HG03571 (cell line): ENCODE measurements around the gene ZNF543.
A peak's percentile ranks its signal among the peaks of the same experiment; 100 is the strongest.
"Not testable (repeated sequence)": the region's sequence is repeated elsewhere in the genome, so short reads cannot be mapped to it uniquely, and the experiment has no call there.

Experiments used
- ATAC-seq: cut with Tn5 transposase; IDR thresholded peaks from one replicate; pipeline ENCODE4 v1.9.1; 2021; ENCODE audit not compliant: unreplicated experiment

The ZNF543 gene

GRCh38 chr19:57320180-57321084, at the start of gene ZNF543:
TSS of gene ZNF543 (plus strand) at chr19:57320472. CDS start at chr19:57320854, 382 bp downstream.
- peak; percentile 96 for ATAC-seq

GRCh38 chr19:57271280-57271679, 49.0 kb upstream of the ZNF543 start:
- ATAC-seq, result no peak

DNA sequence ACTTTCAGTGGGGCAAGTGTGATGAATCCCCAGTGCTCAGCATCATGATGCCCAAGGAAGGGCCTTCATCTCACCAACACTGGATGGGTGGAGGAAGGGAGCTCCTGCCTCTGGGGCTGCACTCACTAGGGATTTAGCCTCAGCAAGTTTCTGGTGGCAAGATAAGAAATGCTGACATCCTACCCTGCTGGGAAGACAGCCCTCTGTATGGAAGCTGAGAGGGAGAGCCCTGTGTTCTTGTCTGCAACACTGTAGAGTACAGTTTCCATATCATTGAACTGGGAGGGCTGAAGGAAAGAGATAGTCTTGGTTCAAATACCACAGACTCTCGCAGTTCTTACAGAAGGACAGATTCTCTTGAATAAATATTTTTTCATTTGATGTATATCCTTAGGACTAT, 47.3 kb upstream of the ZNF543 start:
- ATAC-seq, result no peak

DNA sequence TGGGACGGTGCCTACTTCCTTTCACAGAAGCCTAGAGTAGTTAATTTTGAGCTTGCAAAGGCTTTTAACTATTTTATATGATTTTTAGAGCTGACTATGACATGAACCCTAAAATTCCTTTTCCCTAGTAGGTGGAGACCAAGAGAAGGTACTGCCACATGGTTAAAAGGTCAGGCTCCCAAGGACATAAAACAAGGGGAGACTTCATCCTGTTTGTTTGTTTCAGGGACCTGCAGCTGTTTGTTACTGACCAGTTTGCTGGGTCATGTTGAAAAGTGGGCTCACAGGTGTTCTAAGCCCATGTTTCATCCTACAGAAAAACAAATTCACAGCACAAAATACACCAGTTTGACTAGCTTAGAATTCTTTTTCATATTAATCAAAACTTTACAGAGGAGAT, 43.8 kb upstream of the ZNF543 start:
- no peak for ATAC-seq

DNA sequence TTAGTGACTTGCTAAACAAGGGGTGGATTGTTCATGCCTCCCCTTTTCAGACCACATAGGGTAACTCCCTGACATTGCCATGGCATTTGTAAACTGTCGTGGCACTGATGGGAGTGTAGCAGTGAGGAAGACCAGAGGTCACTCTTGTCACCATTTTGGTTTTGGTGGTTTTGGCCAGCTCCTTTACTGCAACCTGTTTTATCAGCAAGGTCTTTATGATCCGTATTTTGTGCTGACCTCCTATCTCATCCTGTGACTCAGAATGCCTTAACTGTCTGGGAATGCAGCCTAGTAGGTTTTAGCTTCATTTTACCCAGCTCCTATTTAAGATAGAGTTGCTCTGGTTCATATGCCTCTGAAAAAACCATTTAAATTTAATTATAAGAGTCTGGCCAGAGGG, 41.8 kb upstream of the ZNF543 start:
- ATAC-seq, result not testable (repeated sequence)

GRCh38 chr19:57279418-57280164, 40.7 kb upstream of the ZNF543 start:
- ATAC-seq, result peak; percentile 63

GRCh38 chr19:57280165-57280961, 39.9 kb upstream of the ZNF543 start, which contains the start of gene ZNF460:
TSS of gene ZNF460 (plus strand) at chr19:57280485. CDS start at chr19:57280807, 322 bp downstream.
- ATAC-seq, result peak; percentile 75

GRCh38 chr19:57280962-57281400, 39.3 kb upstream of the ZNF543 start:
- ATAC-seq, result no peak

- no peak for ATAC-seq
These were observed 38.1 kb upstream of the ZNF543 start for GRCh38 chr19:57282011-57282643.

DNA sequence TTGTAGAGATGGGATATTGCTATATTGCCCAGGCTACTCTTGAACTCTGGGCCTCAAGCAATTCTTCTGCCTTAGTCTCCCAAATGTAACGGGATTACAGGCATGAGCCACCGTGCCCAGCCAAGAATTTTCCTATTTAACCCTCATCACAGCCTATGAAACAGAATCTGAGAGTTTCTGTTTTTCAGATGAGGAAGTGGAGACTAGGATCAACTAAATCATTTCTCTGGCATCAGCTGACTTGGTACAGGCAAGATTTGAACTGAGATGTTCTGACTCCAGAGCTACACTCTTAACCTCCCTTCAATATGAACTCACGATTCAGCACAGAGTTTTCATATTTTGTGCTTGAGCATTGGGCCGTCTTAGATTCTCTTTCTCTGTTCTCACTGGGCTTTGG, 31.9 kb upstream of the ZNF543 start:
- ATAC-seq, result no peak

GRCh38 chr19:57290970-57291369, 29.3 kb upstream of the ZNF543 start:
- ATAC-seq, result no peak

- no peak for ATAC-seq
These were observed 27.7 kb upstream of the ZNF543 start for GRCh38 chr19:57292547-57292946.

- ATAC-seq, result no peak
These were observed 26.6 kb upstream of the ZNF543 start for GRCh38 chr19:57293719-57294118.

- ATAC-seq, result no peak
These were observed 18.2 kb upstream of the ZNF543 start for GRCh38 chr19:57302020-57302465.

GRCh38 chr19:57302727-57303401, 17.4 kb upstream of the ZNF543 start:
- no peak for ATAC-seq

DNA sequence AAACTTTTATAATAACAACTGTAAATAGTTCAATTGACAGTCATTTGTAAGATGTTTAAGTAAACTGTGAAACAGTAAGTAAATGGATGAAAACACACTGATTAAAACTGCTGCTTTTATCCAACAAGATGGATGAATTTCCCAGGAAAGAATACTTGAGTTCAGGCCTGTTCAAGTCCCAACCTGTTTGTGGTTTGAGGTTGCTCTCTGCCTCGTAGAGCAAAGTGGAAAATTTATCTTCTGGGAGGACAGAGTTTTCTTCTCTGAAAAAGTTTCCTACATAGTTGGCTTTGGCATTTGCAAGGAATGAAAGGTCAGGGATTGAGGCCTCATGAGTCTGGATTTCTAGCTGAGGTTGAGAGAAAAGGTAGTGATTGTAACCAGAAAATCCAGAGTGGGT, 15.2 kb upstream of the ZNF543 start:
- ATAC-seq, result no peak

DNA sequence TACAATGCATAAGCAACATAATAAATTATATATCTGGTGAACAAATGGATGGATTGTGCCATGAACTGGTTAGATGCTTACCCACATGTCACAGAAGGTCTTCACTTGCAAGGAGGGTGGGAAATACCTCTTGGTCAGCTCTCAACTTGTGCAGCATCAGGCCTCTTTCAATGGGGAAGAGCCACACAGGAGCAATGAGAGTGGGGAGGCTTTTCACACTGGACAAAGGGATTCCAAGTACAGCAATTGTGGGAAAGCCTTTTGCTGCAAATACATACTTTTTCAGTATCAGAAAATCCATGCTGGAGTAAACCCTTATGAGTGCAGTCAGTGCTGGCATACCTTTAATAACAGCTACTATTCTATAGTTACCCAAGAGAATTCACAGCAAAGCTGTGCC, 11.8 kb upstream of the ZNF543 start:
- no peak for ATAC-seq

DNA sequence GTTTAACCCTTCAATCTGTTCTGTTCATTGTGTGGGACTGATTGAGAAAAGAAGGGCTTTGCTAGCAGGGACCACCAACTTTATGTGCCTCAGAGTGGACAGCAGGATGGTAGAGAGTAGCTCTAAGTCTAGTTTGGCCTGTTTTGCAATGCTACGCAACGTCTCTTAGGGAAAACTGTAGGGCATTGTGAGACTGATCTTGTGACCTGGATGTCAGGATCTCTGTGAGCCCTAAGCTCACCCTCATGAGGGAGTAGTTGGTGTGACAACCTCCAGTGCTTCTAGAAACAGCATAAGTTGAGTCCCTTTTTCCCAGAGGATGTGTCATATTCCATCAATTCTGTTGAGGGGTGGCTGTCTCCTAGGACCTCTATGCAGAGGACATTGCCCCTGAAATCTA, 9.5 kb upstream of the ZNF543 start:
- no peak for ATAC-seq

DNA sequence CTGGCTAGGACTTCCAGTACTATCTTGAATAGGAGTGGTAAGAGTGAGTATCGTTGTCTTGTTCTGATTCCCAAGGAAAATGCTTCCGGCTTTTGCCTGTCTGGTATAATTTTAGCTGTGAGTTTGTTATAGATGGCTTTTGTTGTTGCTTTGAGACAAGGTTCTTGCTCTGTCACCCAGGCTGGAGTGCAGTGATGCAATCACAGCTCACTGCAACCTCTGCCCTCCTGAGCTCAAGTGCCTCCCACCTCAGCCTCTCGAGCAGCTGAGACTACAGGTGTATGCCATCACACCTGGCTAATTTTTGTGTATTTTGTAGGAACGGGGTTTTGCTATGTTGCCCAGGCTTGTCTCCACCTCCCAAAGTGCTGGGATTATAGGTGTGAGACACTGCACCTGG, 6.1 kb upstream of the ZNF543 start:
- ATAC-seq, result no peak

- ATAC-seq, result no peak
These were observed 2.8 kb upstream of the ZNF543 start for GRCh38 chr19:57317503-57317902.
